Keratinocyte (primary cell): ENCODE data around the gene CUBN. TPM values are rescaled to one million over a fixed set of nuclear protein-coding genes. Genes with fewer than 3 reads are reported as not detected.

Experiments used
- DNase-seq: peaks from one replicate; pipeline ENCODE4 v3.0.0-alpha.2; 2011; ENCODE audit warnings: low read depth, missing footprints, low spot score
- FAIRE-seq: peaks from 2 replicates; lab custom pipeline; 2011; peaks lifted over from hg19 to GRCh38; lab: Jason Lieb, UNC
- H2AFZ ChIP-seq: 2 replicates; pipeline ENCODE4 v1.6.0; 2012; ENCODE audit warnings: low read length, control low read depth, inconsistent platforms; ENCODE audit not compliant: control insufficient read depth
- H3K27ac ChIP-seq: 2 replicates; pipeline ENCODE4 v1.5.1; 2011; ENCODE audit warnings: low read length; ENCODE audit not compliant: control insufficient read depth, insufficient read depth
- H3K27me3 ChIP-seq: 3 replicates; pipeline ENCODE4 v1.6.0; 2011; ENCODE audit warnings: low read length; ENCODE audit not compliant: control insufficient read depth, insufficient read depth; ENCODE audit errors: extremely low read depth
- H3K36me3 ChIP-seq, 2 experiments: 2 replicates in 1 of 2; 3 replicates in 1 of 2; pipeline ENCODE4 v1.5.1; 2011; ENCODE audit warnings: low read length in 2 of 2, mild to moderate bottlenecking in 1 of 2; ENCODE audit not compliant: control insufficient read depth in 2 of 2, insufficient read depth in 2 of 2; ENCODE audit errors: extremely low read depth in 1 of 2
- H3K4me1 ChIP-seq: 3 replicates; pipeline ENCODE4 v1.5.1; 2011; ENCODE audit warnings: low read length; ENCODE audit not compliant: control insufficient read depth, insufficient read depth; ENCODE audit errors: extremely low read depth
- H3K4me2 ChIP-seq: 3 replicates; pipeline ENCODE4 v1.6.0; 2011; ENCODE audit warnings: low read depth, low read length; ENCODE audit not compliant: control insufficient read depth, insufficient read depth; ENCODE audit errors: extremely low read depth
- H3K4me3 ChIP-seq, 3 experiments: fragments of 200-600 bp in 1 of 3; sonication (generic) in 1 of 3; 2 replicates in 2 of 3; 3 replicates in 1 of 3; pipeline ENCODE4 v1.5.1; 2011 to 2016; ENCODE audit warnings: low read length in 3 of 3, mild to moderate bottlenecking in 3 of 3, control low read depth in 2 of 3, inconsistent platforms in 1 of 3, low read depth in 1 of 3, mixed read lengths in 1 of 3, mixed run types in 1 of 3, moderate library complexity in 1 of 3; ENCODE audit not compliant: control insufficient read depth in 2 of 3, insufficient read depth in 2 of 3; ENCODE audit errors: extremely low read depth in 1 of 3
- H3K79me2 ChIP-seq: 2 replicates; pipeline ENCODE4 v1.6.0; 2012; ENCODE audit warnings: low read length; ENCODE audit not compliant: control insufficient read depth, insufficient read depth
- H3K9ac ChIP-seq: 3 replicates; pipeline ENCODE4 v1.6.0; 2011; ENCODE audit warnings: low read length; ENCODE audit not compliant: control insufficient read depth, insufficient read depth; ENCODE audit errors: extremely low read depth
- H3K9me1 ChIP-seq: 3 replicates; pipeline ENCODE4 v1.6.0; 2011; ENCODE audit warnings: low read length; ENCODE audit not compliant: control insufficient read depth, insufficient read depth; ENCODE audit errors: extremely low read depth
- H3K9me3 ChIP-seq: 2 replicates; pipeline ENCODE4 v1.5.1; 2012; ENCODE audit warnings: low read depth, low read length; ENCODE audit not compliant: control insufficient read depth
- H4K20me1 ChIP-seq: 3 replicates; pipeline ENCODE4 v1.6.0; 2011; ENCODE audit warnings: low read length; ENCODE audit not compliant: control insufficient read depth, insufficient read depth; ENCODE audit errors: extremely low read depth
- CTCF ChIP-seq, 3 experiments: IDR thresholded peaks in 1 of 3; conservative IDR thresholded peaks in 1 of 3; optimal IDR thresholded peaks in 1 of 3; 2 replicates in 2 of 3; 3 replicates in 1 of 3; pipeline versions ENCODE3 to v1.5.1; 2011; ENCODE audit warnings: low read length in 3 of 3, mild to moderate bottlenecking in 3 of 3, moderate library complexity in 2 of 3, control low read depth in 1 of 3, inconsistent platforms in 1 of 3; ENCODE audit not compliant: insufficient read depth in 2 of 3; ENCODE audit errors: extremely low read depth in 1 of 3
- EZH2 ChIP-seq: IDR thresholded peaks from one replicate; pipeline ENCODE4 v1.6.1; 2012; ENCODE audit warnings: inconsistent platforms, mild to moderate bottlenecking, low read length, moderate library complexity
- dilution Hi-C: fragments of 300-500 bp; cut with MboI; formaldehyde crosslinking; loops from one replicate; pipeline ENCODE4 v1.7.0; 2020; ENCODE audit warnings: low sequenced_read_pairs; ENCODE audit not compliant: extremely low pct_ligation_motif_present
- polyA plus RNA-seq, 5 experiments: library from polyadenylated mRNA; depleted of rRNA in 3 of 5; stranded (reverse) in 3 of 5; stranded (forward) in 1 of 5; unstranded in 1 of 5; fragments of >200 nt; gene quantifications; 1 replicate in 1 of 5; 2 replicates in 3 of 5; 3 replicates in 1 of 5; pipeline versions ENCODE4 v1.2.1 to v1.2.3, GENCODE V29; 2011 to 2012; ENCODE audit warnings: missing spikeins in 2 of 5, low read depth in 1 of 5, low replicate concordance in 1 of 5

CUBN gene
- polyA plus RNA-seq, 1 donor (not counting 4 experiments of a cell fraction or from before 2014, with no cell fraction given): 0.07 TPM

GRCh38 chr10:16789261-16789660 lies 340.4 kb downstream of the CUBN start:
- H3K27ac ChIP-seq: no peak overlapping the region
- H3K36me3 ChIP-seq: no peaks in the 10 kb centered on the region
- dilution Hi-C loops: no loop called here
- H3K9me3 ChIP-seq: no peaks in the 10 kb centered on the region
- DNase-seq: no peak
- H2AFZ ChIP-seq: no peak overlapping the region
- TF ChIP-seq CTCF (optimal IDR thresholded peaks at IDR 0.05 in 1 of 3, IDR thresholded peaks at IDR 0.05 in 1 of 3, conservative IDR thresholded peaks at IDR 0.05 in 1 of 3; ENCODE audit: extremely low read depth in 1 of 3, insufficient read depth in 2 of 3, low read length in 3 of 3) (no peak), EZH2 (no peak)
- no peaks in the 10 kb centered on the region for H3K9me1 ChIP-seq
- H3K4me2 ChIP-seq: no peak overlapping the region
- no peak for FAIRE-seq
- peaks cover 30% of the 10 kb centered on the region for H3K79me2 ChIP-seq
- no peaks in the 10 kb centered on the region for H4K20me1 ChIP-seq
- H3K4me3 ChIP-seq: no peak overlapping the region
- no peaks in the 10 kb centered on the region for H3K27me3 ChIP-seq
- no peaks in the 10 kb centered on the region for H3K4me1 ChIP-seq
- H3K9ac ChIP-seq: no peak overlapping the region

GRCh38 chr10:16788778-16789177 lies 340.8 kb downstream of the CUBN start:
- DNase-seq (no peak), FAIRE-seq (no peak)
- dilution Hi-C loops: no loop called here
- Histone ChIP-seq H4K20me1 (no peaks in the 10 kb centered on the region), H3K9me1 (no peaks in the 10 kb centered on the region), H3K9me3 (no peaks in the 10 kb centered on the region), H3K79me2 (peaks cover 27% of the 10 kb centered on the region), H3K27me3 (no peaks in the 10 kb centered on the region), H2AFZ (no peak overlapping the region), H3K4me2 (no peak overlapping the region), H3K9ac (no peak overlapping the region), H3K4me1 (no peaks in the 10 kb centered on the region), H3K36me3 (no peaks in the 10 kb centered on the region), H3K4me3 (no peak overlapping the region), H3K27ac (no peak overlapping the region)
- TF ChIP-seq EZH2 (no peak), CTCF (optimal IDR thresholded peaks at IDR 0.05 in 1 of 3, IDR thresholded peaks at IDR 0.05 in 1 of 3, conservative IDR thresholded peaks at IDR 0.05 in 1 of 3; ENCODE audit: extremely low read depth in 1 of 3, insufficient read depth in 2 of 3, low read length in 3 of 3) (no peak)
